ENCODE measurements around the gene MYL1. TPM values are rescaled to one million over a fixed set of nuclear protein-coding genes. Genes with fewer than 3 reads are reported as not detected.

The MYL1 gene
- total and polyA plus RNA-seq, 2 of the 4 experiments (the other 2 are of a cell fraction) = not detected

GRCh38 chr2:210323003-210323402 is 8.0 kb upstream of the MYL1 start:
- H3K4me2 ChIP-seq (ENCODE audit: low read depth, low read length) = no peak overlapping the region
- dilution Hi-C loops (cut with HindIII; ENCODE audit: low sequenced_read_pairs, unreplicated experiment) = no loop called here

More at GRCh38 chr2:210323003-210323402, 8.0 kb upstream of the MYL1 start:
- Histone ChIP-seq H2BK20ac (ENCODE audit: low read depth, low read length) (no peak overlapping the region), H2BK120ac (ENCODE audit: low read depth, low read length) (no peak overlapping the region), H2BK15ac (ENCODE audit: low read depth, low read length) (no peak overlapping the region), H3K56ac (ENCODE audit: extremely low read depth, insufficient read depth, low read length) (no peak overlapping the region), H3K9me1 (ENCODE audit: insufficient read depth, low read length) (no peaks in the 10 kb centered on the region), H4K8ac (ENCODE audit: low read depth in 2 of 2, low read length in 2 of 2) (no peak overlapping the region), H3K4ac (ENCODE audit: low read depth, low read length) (no peak overlapping the region), H4K91ac (ENCODE audit: insufficient read depth, low read depth, low read length) (no peak overlapping the region), H3K27me3 (ENCODE audit: control insufficient read depth, insufficient read depth, low read length) (no peaks in the 10 kb centered on the region), H3K27ac (ENCODE audit: insufficient read depth, low read length) (no peak overlapping the region), H3K9ac (ENCODE audit: low read depth, low read length) (no peak overlapping the region), H3K4me3 (ENCODE audit: insufficient read depth, low read depth, low read length) (no peak overlapping the region), H3K36me3 (ENCODE audit: control insufficient read depth, insufficient read depth, low read length) (no peaks in the 10 kb centered on the region), H2AK9ac (replicated peaks; ENCODE audit: low read depth, low read length, poor library complexity) (no peak overlapping the region), H2BK5ac (ENCODE audit: low read depth, low read length, poor library complexity, severe bottlenecking) (no peak overlapping the region), H2AFZ (replicated peaks; ENCODE audit: low read length, poor library complexity) (no peak overlapping the region), H3K14ac (replicated peaks; ENCODE audit: low read depth, low read length) (no peak overlapping the region), H3K18ac (ENCODE audit: low read depth, low read length) (no peak overlapping the region), H2AK5ac (ENCODE audit: low read depth, low read length) (no peak overlapping the region), H4K20me1 (ENCODE audit: insufficient read depth, low read length) (no peaks in the 10 kb centered on the region), H3K79me1 (ENCODE audit: low read depth in 1 of 2, low read length in 2 of 2) (no peaks in the 10 kb centered on the region), H3K23ac (ENCODE audit: low read depth, low read length) (no peak overlapping the region), H3K9me3 (ENCODE audit: control insufficient read depth, insufficient read depth, low read length) (no peaks in the 10 kb centered on the region), H4K5ac (ENCODE audit: low read depth, low read length) (no peak overlapping the region), H3K4me1 (ENCODE audit: control insufficient read depth, insufficient read depth, low read length) (no peaks in the 10 kb centered on the region)
- TF ChIP-seq NFE2L2 (IDR thresholded peaks at IDR 0.05; ENCODE audit: low read depth, low read length) (no peak), SMC3 (IDR thresholded peaks at IDR 0.05; ENCODE audit: low read depth, low read length) (no peak), RAD21 (IDR thresholded peaks at IDR 0.05; ENCODE audit: low read length) (no peak), MXI1 (IDR thresholded peaks at IDR 0.05; ENCODE audit: borderline replicate concordance, low read depth, low read length) (no peak), RCOR1 (IDR thresholded peaks at IDR 0.05; ENCODE audit: insufficient replicate concordance, low read length) (no peak), CTCF (conservative IDR thresholded peaks at IDR 0.05; ENCODE audit: low read depth, low read length) (no peak), POLR2A (IDR thresholded peaks at IDR 0.05; ENCODE audit: low read depth, low read length) (no peak), ELK1 (IDR thresholded peaks at IDR 0.05; ENCODE audit: borderline replicate concordance, low read depth, low read length) (no peak), RFX5 (IDR thresholded peaks at IDR 0.05; ENCODE audit: low read depth, low read length) (no peak)
- intact Hi-C loops (cut with micrococcal nuclease) = no loop called here
- ChIA-PET CTCF (no interaction called here), POLR2A (ENCODE audit: unreplicated experiment) (no interaction called here)
- no peak for ATAC-seq (ENCODE audit: low read depth)
- WGBS, 2 experiments (ENCODE audit: extremely low coverage in 2 of 2, insufficient read length in 1 of 2) = 80% methylated on average over 1 of the region's 4 CpGs; no CpG with 5 or more reads in 1 of the 2 experiments
- in situ Hi-C loops (cut with MboI; ENCODE audit: low sequenced_read_pairs) = no loop called here
- no peak for DNase-seq
- BruUV-seq (replicated peaks) = no TSS peak

Measured in IMR-90 (cell line).